H4 (cell line): Measurements from ENCODE around the gene SRL. TPM values are rescaled to one million over a fixed set of nuclear protein-coding genes. Genes with fewer than 3 reads are reported as not detected.
"Not testable (repeated sequence)": the region's sequence is repeated elsewhere in the genome, so short reads cannot be mapped to it uniquely, and the experiment has no call there.

Source experiments
- DNase-seq: peaks from one replicate; pipeline ENCODE4 v3.0.0-alpha.2; 2015; ENCODE audit warnings: low spot score
- total RNA-seq: library from RNA; depleted of rRNA; stranded (reverse); fragments of >200 nt; shearing (Covaris generic); gene quantifications from 2 replicates; pipeline ENCODE4 v1.2.3, GENCODE V29; 2014

The SRL gene
- total RNA-seq, 1 experiment from 2014 or later, result not detected

- no peak for DNase-seq
Measured at GRCh38 chr16:4227040-4227332, 14.9 kb downstream of the SRL start.

- no peak for DNase-seq
Measured at GRCh38 chr16:4226251-4227039, 15.4 kb downstream of the SRL start.

GRCh38 chr16:4225075-4225474 lies 16.8 kb downstream of the SRL start:
- DNase-seq, result no peak

- no peak for DNase-seq
Measured at GRCh38 chr16:4220358-4220757, 21.5 kb downstream of the SRL start.

- DNase-seq, result no peak
Measured at GRCh38 chr16:4218202-4218601, 23.7 kb downstream of the SRL start.

GRCh38 chr16:4217204-4218131 lies 24.4 kb downstream of the SRL start:
- DNase-seq, result no peak

- no peak for DNase-seq
Measured at GRCh38 chr16:4216596-4216995, 25.3 kb downstream of the SRL start.

- no peak for DNase-seq
Measured at GRCh38 chr16:4215106-4215505, 26.8 kb downstream of the SRL start.

GRCh38 chr16:4214215-4214621 lies 27.7 kb downstream of the SRL start:
- peak; percentile 49 for DNase-seq

- no peak for DNase-seq
Measured at GRCh38 chr16:4213737-4214136, 28.1 kb downstream of the SRL start.

- no peak for DNase-seq
Measured at GRCh38 chr16:4212934-4213296, 29.0 kb downstream of the SRL start.

- no peak for DNase-seq
Measured at GRCh38 chr16:4212211-4212933, 29.5 kb downstream of the SRL start.

- not testable (repeated sequence) for DNase-seq
Measured at GRCh38 chr16:4211445-4212210, 30.3 kb downstream of the SRL start.

- DNase-seq, result no peak
Measured at GRCh38 chr16:4209666-4210065, 32.2 kb downstream of the SRL start.

- DNase-seq, result no peak
Measured at GRCh38 chr16:4208341-4208751, 33.5 kb downstream of the SRL start.

- no peak for DNase-seq
Measured at GRCh38 chr16:4207683-4208340, 34.1 kb downstream of the SRL start.

- no peak for DNase-seq
Measured at GRCh38 chr16:4207229-4207628, 34.7 kb downstream of the SRL start.

- no peak for DNase-seq
Measured at GRCh38 chr16:4206680-4207079, 35.2 kb downstream of the SRL start.

- no peak for DNase-seq
Measured at GRCh38 chr16:4205971-4206370, 35.9 kb downstream of the SRL start.

GRCh38 chr16:4204521-4204920 lies 37.4 kb downstream of the SRL start:
- DNase-seq, result no peak

GRCh38 chr16:4203748-4204147 lies 38.1 kb downstream of the SRL start:
- DNase-seq, result no peak
